Measurements from ENCODE around the gene BLVRA. TPM values are rescaled to one million over a fixed set of nuclear protein-coding genes. Genes with fewer than 3 reads are reported as not detected.
"Not testable (repeated sequence)": the region's sequence is repeated elsewhere in the genome, so short reads cannot be mapped to it uniquely, and the experiment has no call there.

BLVRA gene
- total RNA-seq, 1 donor from 2014 or later = 63.4 TPM

DNA sequence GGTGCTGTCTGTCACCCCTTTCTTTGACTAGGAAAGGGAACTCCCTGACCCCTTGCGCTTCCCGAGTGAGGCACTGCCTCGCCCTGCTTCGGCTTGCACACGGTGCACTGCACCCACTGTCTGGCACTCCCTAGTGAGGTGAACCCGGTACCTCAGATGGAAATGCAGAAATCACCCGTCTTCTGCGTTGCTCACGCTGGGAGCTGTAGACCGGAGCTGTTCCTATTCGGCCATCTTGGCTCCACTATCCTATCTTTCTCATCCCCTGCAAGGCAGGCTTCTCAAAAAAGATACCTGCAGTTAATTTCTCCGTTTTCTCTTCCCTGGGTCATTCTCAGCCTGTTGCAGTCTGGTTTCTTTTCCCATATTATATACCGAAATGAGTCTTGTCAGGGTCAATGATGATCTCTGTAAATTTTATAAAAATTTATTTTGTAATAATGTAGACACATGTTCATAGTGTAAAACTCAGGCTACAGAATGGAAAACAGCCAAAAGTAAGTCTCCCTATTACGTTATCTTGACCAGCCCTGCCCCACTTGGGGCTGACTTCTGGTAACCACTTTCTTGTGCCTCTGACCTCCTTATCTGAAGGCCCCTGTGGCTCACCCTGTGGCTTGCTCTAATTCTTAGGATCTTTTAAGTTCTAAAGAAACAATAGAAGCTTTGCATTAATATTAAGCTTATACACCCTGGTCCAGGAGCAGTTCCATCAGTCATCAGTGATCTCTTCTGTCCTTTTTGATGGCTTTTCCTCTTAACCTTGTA is 20.7 kb downstream of the BLVRA start:
- H3K36me3 Mint-ChIP-seq (ENCODE audit: unreplicated experiment) = peaks cover 26% of the 10 kb centered on the region
- no peaks in the 10 kb centered on the region for H3K4me1 Mint-ChIP-seq (ENCODE audit: low read depth, unreplicated experiment)
- H3K27ac Mint-ChIP-seq (ENCODE audit: unreplicated experiment) = no peak overlapping the region
- no peak for DNase-seq
- peaks cover 10% of the 10 kb centered on the region for H3K9me3 Mint-ChIP-seq (ENCODE audit: unreplicated experiment)
- peaks cover 1% of the 10 kb centered on the region for H3K27me3 Mint-ChIP-seq (ENCODE audit: unreplicated experiment)
- no peak overlapping the region for H3K4me3 Mint-ChIP-seq (ENCODE audit: unreplicated experiment)
- TF ChIP-seq, protein P1, sequence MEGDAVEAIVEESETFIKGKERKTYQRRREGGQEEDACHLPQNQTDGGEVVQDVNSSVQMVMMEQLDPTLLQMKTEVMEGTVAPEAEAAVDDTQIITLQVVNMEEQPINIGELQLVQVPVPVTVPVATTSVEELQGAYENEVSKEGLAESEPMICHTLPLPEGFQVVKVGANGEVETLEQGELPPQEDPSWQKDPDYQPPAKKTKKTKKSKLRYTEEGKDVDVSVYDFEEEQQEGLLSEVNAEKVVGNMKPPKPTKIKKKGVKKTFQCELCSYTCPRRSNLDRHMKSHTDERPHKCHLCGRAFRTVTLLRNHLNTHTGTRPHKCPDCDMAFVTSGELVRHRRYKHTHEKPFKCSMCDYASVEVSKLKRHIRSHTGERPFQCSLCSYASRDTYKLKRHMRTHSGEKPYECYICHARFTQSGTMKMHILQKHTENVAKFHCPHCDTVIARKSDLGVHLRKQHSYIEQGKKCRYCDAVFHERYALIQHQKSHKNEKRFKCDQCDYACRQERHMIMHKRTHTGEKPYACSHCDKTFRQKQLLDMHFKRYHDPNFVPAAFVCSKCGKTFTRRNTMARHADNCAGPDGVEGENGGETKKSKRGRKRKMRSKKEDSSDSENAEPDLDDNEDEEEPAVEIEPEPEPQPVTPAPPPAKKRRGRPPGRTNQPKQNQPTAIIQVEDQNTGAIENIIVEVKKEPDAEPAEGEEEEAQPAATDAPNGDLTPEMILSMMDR (IDR thresholded peaks at IDR 0.05; ENCODE audit: partially characterized antibody, unreplicated experiment) = no peak

DNA sequence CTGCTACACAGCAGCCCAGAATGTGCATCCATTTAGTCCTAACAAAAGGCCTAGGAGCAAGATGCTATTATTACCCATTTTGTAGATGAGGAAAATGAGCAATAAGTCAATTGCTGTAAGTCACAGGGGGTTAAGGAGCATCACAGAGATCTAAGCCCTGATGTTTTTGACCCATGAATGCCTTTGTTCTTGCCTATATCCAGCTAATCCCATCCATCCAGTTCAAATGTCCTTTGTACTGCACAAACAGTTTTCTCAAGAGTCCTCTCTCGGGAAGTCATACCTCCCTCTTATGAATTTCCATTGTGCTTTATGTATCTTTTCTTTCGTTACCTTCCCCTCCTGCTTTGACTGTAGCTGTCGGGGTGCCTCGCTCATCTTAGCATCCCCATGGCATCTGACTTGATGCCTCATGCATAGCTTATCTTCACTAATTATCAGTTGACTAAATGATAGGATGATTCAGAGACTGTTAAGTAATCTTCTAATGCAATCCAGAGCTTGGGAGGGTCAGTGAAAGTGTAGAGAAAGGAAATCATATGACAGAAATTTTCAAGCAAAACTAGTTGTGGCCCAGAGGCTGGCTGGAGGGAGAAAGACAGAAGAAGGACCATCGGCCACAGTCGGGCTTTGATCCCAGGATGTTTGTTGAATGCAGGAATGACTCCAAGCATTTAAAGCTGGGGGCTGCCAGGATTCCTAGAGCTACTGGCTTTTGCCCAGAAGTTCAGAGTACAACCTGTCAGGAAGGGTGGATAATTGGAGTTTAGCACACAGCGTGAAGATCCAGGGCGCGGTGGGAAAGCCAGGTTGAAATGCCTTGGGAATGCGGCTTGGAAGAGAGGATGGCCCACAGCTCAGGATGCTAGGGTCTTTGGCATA is 23.5 kb downstream of the BLVRA start:
- Mint-ChIP-seq H3K4me3 (ENCODE audit: unreplicated experiment) (no peak overlapping the region), H3K36me3 (ENCODE audit: unreplicated experiment) (peaks cover 23% of the 10 kb centered on the region), H3K27ac (ENCODE audit: unreplicated experiment) (no peak overlapping the region), H3K4me1 (ENCODE audit: low read depth, unreplicated experiment) (no peaks in the 10 kb centered on the region), H3K9me3 (ENCODE audit: unreplicated experiment) (peaks cover 10% of the 10 kb centered on the region), H3K27me3 (ENCODE audit: unreplicated experiment) (peaks cover 2% of the 10 kb centered on the region)
- TF ChIP-seq, protein P1 (IDR thresholded peaks at IDR 0.05; ENCODE audit: partially characterized antibody, unreplicated experiment) = no peak
- DNase-seq = no peak

DNA sequence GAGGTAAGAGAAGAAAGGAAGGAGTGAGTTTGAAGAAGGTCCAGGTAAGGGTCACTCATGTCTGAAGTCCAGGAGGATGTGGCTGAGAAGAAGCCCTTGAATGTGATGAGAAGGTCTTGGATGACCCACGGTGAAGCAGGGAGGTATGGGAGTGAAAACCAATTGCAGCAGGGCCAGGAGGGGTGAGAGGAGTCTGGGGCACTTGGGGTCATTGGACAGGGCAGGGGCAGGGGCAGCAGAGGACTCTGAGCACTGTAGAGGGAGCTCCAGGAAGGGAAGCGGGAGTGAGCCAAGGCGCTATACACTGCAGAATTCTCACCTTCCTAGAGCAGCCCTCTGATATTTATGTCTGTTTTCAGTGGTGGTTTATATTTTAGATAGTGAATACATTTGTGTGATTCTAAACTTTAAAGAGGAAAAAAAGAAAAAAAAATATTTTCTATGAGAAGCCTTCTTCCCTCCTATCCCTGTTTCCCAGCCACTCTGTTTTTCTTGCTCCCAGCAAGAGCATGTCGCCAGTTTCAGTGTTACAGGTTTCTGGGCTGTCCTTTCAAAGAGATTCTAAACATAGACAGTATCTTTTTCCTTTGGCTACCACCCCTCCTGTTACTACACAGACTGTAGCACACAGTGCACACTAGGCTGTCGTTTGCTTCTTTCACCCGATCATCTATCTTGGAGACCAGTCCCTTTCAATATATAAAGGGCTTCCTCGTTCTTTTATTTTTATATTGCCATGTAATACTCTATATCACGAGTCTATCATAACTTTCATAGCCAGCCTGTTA is 24.5 kb downstream of the BLVRA start:
- Mint-ChIP-seq H3K27ac (ENCODE audit: unreplicated experiment) (no peak overlapping the region), H3K4me1 (ENCODE audit: low read depth, unreplicated experiment) (no peaks in the 10 kb centered on the region), H3K4me3 (ENCODE audit: unreplicated experiment) (no peak overlapping the region), H3K27me3 (ENCODE audit: unreplicated experiment) (peaks cover 2% of the 10 kb centered on the region), H3K9me3 (ENCODE audit: unreplicated experiment) (peaks cover 10% of the 10 kb centered on the region), H3K36me3 (ENCODE audit: unreplicated experiment) (peaks cover 23% of the 10 kb centered on the region)
- DNase-seq = no peak
- TF ChIP-seq, protein P1 (IDR thresholded peaks at IDR 0.05; ENCODE audit: partially characterized antibody, unreplicated experiment) = no peak

DNA sequence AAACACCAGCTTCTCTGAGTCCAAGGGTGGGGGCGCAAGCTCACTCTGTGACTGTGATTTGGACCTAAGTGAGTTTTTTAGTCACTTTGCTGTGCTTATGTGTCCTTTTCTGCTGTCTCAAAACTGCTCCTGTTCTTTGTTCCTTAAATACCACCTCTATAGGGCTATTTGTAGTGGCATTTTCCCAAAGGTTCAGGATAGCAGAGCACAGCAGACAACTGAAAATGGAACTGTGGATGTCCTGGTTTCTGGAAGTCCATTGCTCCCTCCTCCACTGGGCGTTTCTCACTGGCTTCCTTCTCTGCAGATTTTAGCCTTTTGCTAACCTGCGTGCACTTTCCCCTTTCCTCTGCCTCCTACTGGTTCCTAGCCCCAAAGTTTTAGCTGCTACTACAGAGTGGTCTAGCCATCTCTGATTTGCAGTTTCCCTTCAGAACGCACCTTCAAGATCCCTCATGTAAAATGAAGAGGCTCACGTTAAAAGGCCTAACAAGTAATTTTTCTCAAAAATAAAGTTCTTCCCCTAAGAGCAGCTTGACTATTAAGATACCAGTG is 25.6 kb downstream of the BLVRA start:
- peaks cover 23% of the 10 kb centered on the region for H3K36me3 Mint-ChIP-seq (ENCODE audit: unreplicated experiment)
- H3K9me3 Mint-ChIP-seq (ENCODE audit: unreplicated experiment) = peaks cover 6% of the 10 kb centered on the region
- peaks cover 2% of the 10 kb centered on the region for H3K27me3 Mint-ChIP-seq (ENCODE audit: unreplicated experiment)
- no peak for DNase-seq
- no peak overlapping the region for H3K4me3 Mint-ChIP-seq (ENCODE audit: unreplicated experiment)
- H3K27ac Mint-ChIP-seq (ENCODE audit: unreplicated experiment) = peak overlapping the region; percentile 14
- no peaks in the 10 kb centered on the region for H3K4me1 Mint-ChIP-seq (ENCODE audit: low read depth, unreplicated experiment)
- TF ChIP-seq, protein P1 (IDR thresholded peaks at IDR 0.05; ENCODE audit: partially characterized antibody, unreplicated experiment) = no peak

DNA sequence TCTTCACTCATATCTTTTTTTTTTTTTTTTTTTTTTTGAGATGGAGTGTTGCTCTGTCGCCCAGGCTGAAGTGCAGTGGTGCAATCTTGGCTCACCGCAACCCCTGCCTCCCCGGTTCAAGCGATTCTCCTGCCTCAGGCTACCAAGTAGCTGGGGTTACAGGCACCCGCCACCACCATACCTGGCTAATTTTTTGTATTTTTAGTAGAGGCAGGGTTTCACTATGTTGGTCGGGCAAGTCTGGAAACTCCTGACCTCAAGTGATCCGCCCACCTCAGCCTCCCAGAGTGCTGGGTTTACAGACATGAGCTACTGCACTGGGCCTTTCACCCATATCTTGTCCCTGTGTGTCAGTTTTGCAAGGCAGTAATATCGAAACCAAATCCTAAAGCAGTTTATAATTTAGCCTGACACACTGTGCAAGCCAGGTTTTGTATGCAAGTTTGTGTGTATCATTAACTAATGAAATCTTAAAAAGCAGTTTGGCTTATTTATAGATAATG is 26.2 kb downstream of the BLVRA start:
- H3K36me3 Mint-ChIP-seq (ENCODE audit: unreplicated experiment) = peaks cover 19% of the 10 kb centered on the region
- H3K4me1 Mint-ChIP-seq (ENCODE audit: low read depth, unreplicated experiment); H3K4me3 Mint-ChIP-seq (ENCODE audit: unreplicated experiment); DNase-seq; H3K27me3 Mint-ChIP-seq (ENCODE audit: unreplicated experiment); H3K9me3 Mint-ChIP-seq (ENCODE audit: unreplicated experiment); H3K27ac Mint-ChIP-seq (ENCODE audit: unreplicated experiment): not testable (repeated sequence)
